IPS DF 6.9 (cell line): ENCODE results near the gene LPP.

Experiments
- DNase-seq: peaks from one replicate; pipeline ENCODE4 v3.0.0-alpha.2; 2013; ENCODE audit warnings: low read depth, low spot score
- H3K27ac ChIP-seq: one replicate; pipeline ENCODE4 v1.5.1; 2013; ENCODE audit warnings: low read length, control low read depth
- H3K27me3 ChIP-seq: 2 replicates; pipeline ENCODE4 v1.6.1; 2013; ENCODE audit warnings: mild to moderate bottlenecking, low read length; ENCODE audit not compliant: control insufficient read depth, insufficient read depth
- H3K36me3 ChIP-seq: 2 replicates; pipeline ENCODE4 v1.6.1; 2013; ENCODE audit warnings: low read length; ENCODE audit not compliant: control insufficient read depth, insufficient read depth
- H3K4me1 ChIP-seq: 2 replicates; pipeline ENCODE4 v1.6.1; 2013; ENCODE audit warnings: low read length; ENCODE audit not compliant: control insufficient read depth, insufficient read depth
- H3K4me3 ChIP-seq: 2 replicates; pipeline ENCODE4 v1.5.1; 2013; ENCODE audit warnings: mild to moderate bottlenecking, low read length
- H3K9me3 ChIP-seq: 2 replicates; pipeline ENCODE4 v1.6.1; 2013; ENCODE audit warnings: low read length, inconsistent platforms; ENCODE audit not compliant: control insufficient read depth, insufficient read depth
- WGBS: extraction: QIAGEN DNeasy Blood & Tissue Kit; methylation state at CpG from one replicate; pipeline ENCODE4 v1.1.7; 2013; ENCODE audit warnings: mixed read lengths, missing lambda C conversion rate; ENCODE audit not compliant: insufficient read length, insufficient coverage; 5-methylcytosine and 5-hydroxymethylcytosine counted together

LPP gene, protein sequence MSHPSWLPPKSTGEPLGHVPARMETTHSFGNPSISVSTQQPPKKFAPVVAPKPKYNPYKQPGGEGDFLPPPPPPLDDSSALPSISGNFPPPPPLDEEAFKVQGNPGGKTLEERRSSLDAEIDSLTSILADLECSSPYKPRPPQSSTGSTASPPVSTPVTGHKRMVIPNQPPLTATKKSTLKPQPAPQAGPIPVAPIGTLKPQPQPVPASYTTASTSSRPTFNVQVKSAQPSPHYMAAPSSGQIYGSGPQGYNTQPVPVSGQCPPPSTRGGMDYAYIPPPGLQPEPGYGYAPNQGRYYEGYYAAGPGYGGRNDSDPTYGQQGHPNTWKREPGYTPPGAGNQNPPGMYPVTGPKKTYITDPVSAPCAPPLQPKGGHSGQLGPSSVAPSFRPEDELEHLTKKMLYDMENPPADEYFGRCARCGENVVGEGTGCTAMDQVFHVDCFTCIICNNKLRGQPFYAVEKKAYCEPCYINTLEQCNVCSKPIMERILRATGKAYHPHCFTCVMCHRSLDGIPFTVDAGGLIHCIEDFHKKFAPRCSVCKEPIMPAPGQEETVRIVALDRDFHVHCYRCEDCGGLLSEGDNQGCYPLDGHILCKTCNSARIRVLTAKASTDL

DNA sequence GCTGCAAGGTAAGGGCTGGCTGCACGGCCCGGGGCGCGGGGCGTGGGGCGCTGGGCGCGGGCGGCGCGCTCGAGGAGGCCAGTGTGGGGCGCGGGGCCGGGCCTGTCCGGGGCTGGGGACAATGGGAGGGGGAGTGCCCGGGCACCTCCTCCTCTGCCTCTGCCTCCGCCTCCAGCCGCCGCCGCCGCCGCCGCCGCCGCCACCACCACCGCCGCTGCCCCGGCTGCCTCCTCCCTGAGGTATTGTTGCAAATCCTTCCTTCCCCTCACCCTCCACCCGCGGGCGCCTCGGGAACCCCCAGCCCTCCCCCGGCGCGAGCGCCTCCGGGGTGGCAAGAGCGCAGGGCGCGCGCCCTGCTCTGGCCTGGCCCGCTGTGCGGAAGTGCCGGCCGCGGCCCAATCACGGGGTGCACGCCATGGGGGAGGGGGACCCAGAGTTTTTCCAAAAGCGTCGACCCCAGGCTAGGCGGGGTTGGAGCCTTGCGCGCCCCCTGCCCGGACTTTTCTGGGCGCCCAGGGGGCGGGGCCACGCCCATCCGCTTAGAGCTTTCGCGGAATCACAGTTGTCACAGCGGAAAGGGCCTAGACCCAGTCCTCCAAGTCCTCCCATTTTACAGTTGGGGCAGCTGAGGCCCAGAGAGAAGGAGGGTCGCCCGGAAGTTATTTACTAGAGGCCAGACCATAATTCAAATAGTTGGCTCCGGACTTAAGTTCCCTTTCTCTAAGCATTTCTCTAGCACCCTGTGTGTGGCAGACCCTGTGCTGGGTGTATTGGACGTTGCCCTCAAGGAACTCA is at the start of gene LPP:
Gene LPP, plus strand, starts transcription at position 144 of the 795 bp plus-strand sequence. CDS start 251,964 bp downstream, outside the sequence.
- no peaks in the 10 kb centered on the region for H3K27me3 ChIP-seq
- H3K36me3 ChIP-seq: no peaks in the 10 kb centered on the region
- peaks cover 2% of the 10 kb centered on the region; the same call in 1 of the 2 replicates for H3K4me1 ChIP-seq
- peak; percentile 27 for DNase-seq
- H3K27ac ChIP-seq: no peak within 1 kb of the TSS
- H3K9me3 ChIP-seq: no peaks in the 10 kb centered on the region
- no CpG with 5 or more reads among the region's 66 CpGs for WGBS
- H3K4me3 ChIP-seq: peak within 1 kb of the TSS; percentile 77; the same call in 1 of the 2 replicates

DNA sequence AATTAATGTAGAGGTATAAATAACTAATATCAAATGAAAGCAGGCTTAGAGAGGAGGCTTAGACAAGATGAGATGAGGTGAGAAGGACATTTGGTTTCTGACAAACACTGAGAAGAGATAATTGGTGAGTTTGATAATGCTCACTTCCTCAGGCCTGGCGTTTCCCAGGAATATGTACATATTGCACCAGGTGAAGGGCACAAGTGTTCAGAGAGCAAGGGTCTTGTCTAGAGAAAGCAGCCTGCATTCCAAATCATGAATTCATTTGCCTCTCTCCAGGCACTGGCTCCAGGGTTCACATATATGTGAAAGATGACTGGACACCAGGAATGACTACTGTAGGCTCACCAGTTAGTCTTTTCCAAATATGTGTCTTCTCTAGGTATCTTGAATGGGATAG is 48.0 kb upstream of the LPP start:
- no peaks in the 10 kb centered on the region for H3K9me3 ChIP-seq
- H3K27me3 ChIP-seq: no peaks in the 10 kb centered on the region
- no peaks in the 10 kb centered on the region for H3K36me3 ChIP-seq
- no peak overlapping the region for H3K4me3 ChIP-seq
- peaks cover 4% of the 10 kb centered on the region; the same call in 1 of the 2 replicates for H3K4me1 ChIP-seq
- no peak for DNase-seq
- no peak overlapping the region for H3K27ac ChIP-seq
- no CpG with 5 or more reads among the region's 1 CpG for WGBS

DNA sequence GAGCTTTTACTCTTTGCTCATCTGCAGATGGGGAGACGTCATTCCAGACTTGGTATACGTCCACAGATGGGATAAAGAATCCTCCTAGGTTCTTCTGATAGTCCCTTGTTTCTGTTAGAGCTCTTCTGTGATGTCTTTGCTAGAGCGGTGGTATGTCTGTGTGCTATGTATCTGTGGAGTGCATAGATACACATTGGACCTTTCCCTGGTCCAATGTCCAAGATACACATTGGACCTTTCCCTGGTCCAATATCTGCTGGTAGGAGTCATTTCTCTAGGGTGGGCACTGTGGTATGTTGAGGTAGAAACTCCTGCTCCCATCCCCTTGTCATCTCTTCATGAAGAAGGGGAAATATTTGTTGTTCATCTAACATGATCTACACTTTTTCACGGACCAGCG is 47.5 kb upstream of the LPP start:
- no peak for DNase-seq
- Histone ChIP-seq H3K9me3 (no peaks in the 10 kb centered on the region), H3K27me3 (no peaks in the 10 kb centered on the region), H3K4me1 (peaks cover 4% of the 10 kb centered on the region; the same call in 1 of the 2 replicates), H3K36me3 (no peaks in the 10 kb centered on the region), H3K27ac (no peak overlapping the region), H3K4me3 (no peak overlapping the region)
- WGBS: no CpG with 5 or more reads among the region's 5 CpGs

DNA sequence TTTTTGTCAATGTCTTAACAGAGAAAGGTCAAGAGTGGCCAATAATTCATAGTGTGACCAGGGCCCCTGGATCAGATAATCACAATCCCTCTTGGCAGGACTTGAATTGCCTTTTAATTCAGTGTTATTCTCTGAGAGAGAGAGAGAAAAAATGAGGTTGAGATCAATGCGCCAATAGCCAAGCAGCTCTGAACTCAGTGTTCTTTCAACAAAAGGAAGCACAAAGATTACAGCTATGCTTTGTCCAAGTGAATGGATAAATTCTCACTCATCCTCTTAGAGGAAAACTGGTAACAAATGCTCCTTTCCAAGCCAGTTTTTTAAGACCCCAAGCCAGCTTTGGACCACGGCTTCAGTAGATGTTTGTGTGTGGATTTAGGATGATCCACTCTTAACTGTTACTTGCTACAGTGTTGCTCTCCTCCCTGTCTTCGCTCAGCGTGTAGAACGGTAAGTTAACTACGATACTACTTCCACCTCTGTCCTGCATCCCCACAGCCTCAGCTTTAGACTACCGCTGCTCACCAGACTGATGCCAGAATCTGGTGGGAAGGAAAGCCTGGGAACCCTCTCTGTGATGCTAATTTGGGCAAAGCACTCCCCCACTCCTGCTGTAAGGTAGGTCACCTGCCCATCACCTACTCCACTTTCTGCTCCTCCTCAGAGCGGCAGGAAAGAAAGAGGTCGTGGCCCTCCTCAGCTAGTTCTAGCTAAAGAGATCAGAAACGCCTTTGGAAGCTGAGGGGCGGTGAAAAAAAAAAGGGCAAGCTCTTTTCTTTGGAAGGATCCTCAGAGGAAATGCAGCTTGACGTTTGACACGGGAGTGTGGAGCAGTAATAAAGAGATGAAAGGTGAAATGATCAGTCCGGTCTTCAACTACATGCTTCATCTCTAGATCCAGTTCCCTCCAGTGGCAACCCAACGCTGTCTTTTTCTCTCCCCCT is 46.8 kb upstream of the LPP start:
- peak; percentile 20 for DNase-seq

DNA sequence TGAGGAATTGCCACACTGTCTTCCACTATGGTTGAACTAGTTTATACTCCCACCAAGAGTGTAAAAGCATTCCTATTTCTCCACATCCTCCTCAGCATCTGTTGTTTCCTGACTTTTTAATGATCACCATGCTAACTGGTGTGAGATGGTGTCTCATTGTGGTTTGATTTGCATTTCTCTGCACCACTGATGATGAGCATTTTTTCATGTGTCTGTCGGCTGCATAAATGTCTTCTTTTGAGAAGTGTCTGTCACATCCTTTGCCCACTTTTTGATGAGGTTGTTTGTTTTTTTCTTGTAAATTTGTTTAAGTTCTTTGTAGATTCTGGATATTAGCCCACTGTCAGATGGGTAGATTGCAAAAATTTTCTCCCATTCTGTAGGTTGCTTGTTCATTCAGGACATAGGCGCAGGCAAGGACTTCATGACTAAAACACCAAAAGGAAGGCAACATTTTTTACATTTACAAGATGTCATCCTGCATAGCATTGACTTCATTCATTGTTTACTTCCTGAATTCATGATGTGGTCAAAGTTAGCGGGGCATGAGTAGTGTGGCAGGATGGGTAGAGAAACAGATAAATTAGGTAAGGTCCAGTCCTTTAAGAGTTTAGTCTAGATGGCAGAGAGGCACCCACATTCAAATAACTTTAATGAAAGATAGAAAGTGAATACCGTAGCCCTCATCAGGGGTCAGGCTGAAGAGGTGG is 45.1 kb upstream of the LPP start:
- no peaks in the 10 kb centered on the region for H3K27me3 ChIP-seq
- no peak for DNase-seq
- H3K4me3 ChIP-seq: no peak overlapping the region
- H3K4me1 ChIP-seq: peaks cover 4% of the 10 kb centered on the region; the same call in 1 of the 2 replicates
- H3K36me3 ChIP-seq: no peaks in the 10 kb centered on the region
- WGBS: no CpG with 5 or more reads among the region's 4 CpGs
- no peaks in the 10 kb centered on the region for H3K9me3 ChIP-seq
- H3K27ac ChIP-seq: no peak overlapping the region

More for the DNA sequence above, 46.8 kb upstream of the LPP start:
- no peaks in the 10 kb centered on the region for H3K36me3 ChIP-seq
- no peaks in the 10 kb centered on the region for H3K9me3 ChIP-seq
- no peak overlapping the region for H3K4me3 ChIP-seq
- no peaks in the 10 kb centered on the region for H3K27me3 ChIP-seq
- no CpG with 5 or more reads among the region's 15 CpGs for WGBS
- H3K27ac ChIP-seq: no peak overlapping the region
- peaks cover 4% of the 10 kb centered on the region; the same call in 1 of the 2 replicates for H3K4me1 ChIP-seq

DNA sequence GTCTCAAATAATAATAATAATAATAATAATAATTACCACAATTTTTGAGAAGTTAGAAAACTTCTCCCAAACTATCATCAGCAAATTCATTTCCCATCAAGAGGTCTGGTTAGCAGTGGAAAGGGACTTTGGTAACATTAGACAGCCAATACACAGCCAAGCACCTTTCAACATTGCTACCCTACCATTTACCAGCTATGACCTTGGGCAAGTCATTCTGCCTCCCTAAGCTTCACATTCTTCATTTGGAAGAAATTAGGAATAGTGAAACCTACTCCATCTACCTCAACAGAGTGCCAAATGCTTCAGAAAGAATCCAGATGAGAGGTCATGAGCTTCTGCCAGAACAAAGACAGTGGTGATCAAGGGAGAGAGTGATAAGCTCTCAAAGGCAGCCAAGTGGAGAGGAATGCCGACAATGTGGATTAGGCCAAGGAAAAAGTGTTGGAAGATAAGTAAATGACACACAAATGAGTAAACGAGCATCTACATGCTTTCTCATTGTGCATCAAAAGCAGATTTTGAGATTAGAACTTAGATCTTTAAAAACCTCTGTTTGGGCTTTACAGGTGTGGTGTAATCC is 42.9 kb upstream of the LPP start:
- Histone ChIP-seq H3K4me3 (no peak overlapping the region), H3K36me3 (no peaks in the 10 kb centered on the region), H3K27ac (no peak overlapping the region), H3K27me3 (no peaks in the 10 kb centered on the region), H3K9me3 (no peaks in the 10 kb centered on the region), H3K4me1 (peaks cover 4% of the 10 kb centered on the region; the same call in 1 of the 2 replicates)
- WGBS: no CpG with 5 or more reads among the region's 2 CpGs
- no peak for DNase-seq

DNA sequence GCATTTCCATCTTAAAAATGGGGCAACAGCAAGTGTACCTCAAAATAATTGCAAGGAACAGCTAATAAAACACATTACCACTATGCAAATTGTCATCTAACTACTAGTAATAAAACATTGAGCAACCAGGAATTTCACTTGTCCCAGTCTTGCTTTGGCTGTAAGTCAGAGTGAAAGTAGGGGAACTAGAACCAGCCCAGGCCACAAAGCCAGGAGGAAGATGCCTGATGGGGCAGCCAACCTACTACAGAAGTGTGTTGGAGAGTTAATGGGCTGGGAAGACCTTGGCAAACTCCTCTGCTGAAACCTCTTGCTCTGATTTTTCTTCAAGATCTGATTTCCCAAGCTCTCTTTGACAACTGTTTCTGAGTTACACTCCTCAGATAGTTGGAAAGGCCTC is 40.2 kb upstream of the LPP start:
- DNase-seq: no peak
- Histone ChIP-seq H3K27me3 (no peaks in the 10 kb centered on the region), H3K4me3 (no peak overlapping the region), H3K27ac (no peak overlapping the region), H3K4me1 (no peaks in the 10 kb centered on the region), H3K36me3 (no peaks in the 10 kb centered on the region), H3K9me3 (no peaks in the 10 kb centered on the region)

DNA sequence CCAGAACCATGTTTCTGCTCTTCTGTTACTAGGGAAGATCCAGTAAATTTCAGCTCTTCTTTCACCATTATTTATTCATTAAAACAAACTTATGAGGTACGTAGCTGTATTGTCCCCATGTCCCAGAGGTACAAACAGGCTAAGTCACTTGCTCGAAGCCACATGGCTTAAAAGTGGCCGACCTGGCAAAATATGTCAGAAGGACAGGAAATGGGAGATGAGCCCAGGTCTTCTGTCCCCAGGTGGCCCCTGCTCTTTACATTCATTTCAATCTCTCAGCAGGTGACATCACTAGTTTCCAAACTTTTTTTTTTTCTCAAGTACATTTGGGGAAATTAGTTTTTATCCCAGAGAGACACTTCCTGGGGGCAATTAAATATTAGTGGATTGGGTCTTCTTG is 34.1 kb upstream of the LPP start:
- Histone ChIP-seq H3K4me3 (no peak overlapping the region), H3K9me3 (no peaks in the 10 kb centered on the region), H3K36me3 (no peaks in the 10 kb centered on the region), H3K27me3 (no peaks in the 10 kb centered on the region), H3K27ac (no peak overlapping the region), H3K4me1 (peaks cover 6% of the 10 kb centered on the region; the same call in 1 of the 2 replicates)
- no CpG with 5 or more reads among the region's 3 CpGs for WGBS
- no peak for DNase-seq

DNA sequence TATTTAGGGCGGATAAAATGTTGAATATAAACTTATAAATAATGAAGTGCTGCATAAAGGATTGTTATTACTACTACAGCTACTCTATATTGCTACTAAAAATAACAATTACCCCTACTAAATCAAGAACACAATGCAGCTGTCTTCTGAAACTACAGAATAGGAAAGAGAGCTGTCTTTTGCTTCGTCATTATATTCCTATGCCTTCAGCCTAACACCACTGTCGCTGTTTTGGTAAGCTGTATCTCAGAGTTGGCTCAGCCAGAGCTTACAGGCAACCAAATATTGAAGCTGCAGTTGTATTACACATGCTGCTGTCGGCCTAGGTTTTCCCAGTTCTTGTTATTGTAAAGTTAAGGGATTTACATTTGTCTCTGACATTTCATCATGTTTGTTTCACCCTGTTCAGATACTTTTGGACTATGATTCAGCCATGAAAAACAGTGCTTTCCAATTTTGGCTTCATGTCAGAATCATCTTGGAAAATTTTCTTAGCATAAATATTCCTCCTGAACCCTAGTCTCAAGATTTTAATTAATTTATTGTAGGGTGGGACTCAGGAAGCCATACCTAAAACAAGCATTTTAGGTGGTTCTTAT is 31.3 kb upstream of the LPP start:
- Histone ChIP-seq H3K4me3 (no peak overlapping the region), H3K9me3 (no peaks in the 10 kb centered on the region), H3K36me3 (no peaks in the 10 kb centered on the region), H3K4me1 (peaks cover 6% of the 10 kb centered on the region; the same call in 1 of the 2 replicates), H3K27ac (no peak overlapping the region), H3K27me3 (no peaks in the 10 kb centered on the region)
- no peak for DNase-seq
- no CpG with 5 or more reads among the region's 4 CpGs for WGBS
